Stomach smooth muscle (tissue), 2 donors: ENCODE data around the gene KIAA1671.

Experiments used
- H3K27ac ChIP-seq: one replicate; pipeline ENCODE4 v1.7.0; 2013; ENCODE audit warnings: mild to moderate bottlenecking, low read length, inconsistent platforms
- H3K27me3 ChIP-seq, 2 donors: one replicate each; pipeline ENCODE4 v1.7.0; 2013; ENCODE audit warnings: low read length in 2 of 2; ENCODE audit not compliant: insufficient read depth in 2 of 2, control insufficient read depth in 1 of 2
- H3K36me3 ChIP-seq, 2 donors: one replicate each; pipeline ENCODE4 v1.7.0; 2013; ENCODE audit warnings: low read length in 2 of 2; ENCODE audit not compliant: control insufficient read depth in 2 of 2, insufficient read depth in 2 of 2
- H3K4me1 ChIP-seq: one replicate; pipeline ENCODE4 v1.7.0; 2013; ENCODE audit warnings: low read length; ENCODE audit not compliant: control insufficient read depth, insufficient read depth
- H3K4me3 ChIP-seq, 2 donors: one replicate each; pipeline ENCODE4 v1.7.0; 2013; ENCODE audit warnings: low read length in 2 of 2
- H3K9ac ChIP-seq, 2 donors: one replicate each; pipeline ENCODE4 v1.7.0; 2013; ENCODE audit warnings: low read length in 2 of 2, mild to moderate bottlenecking in 1 of 2
- H3K9me3 ChIP-seq, 2 donors: one replicate each; pipeline ENCODE4 v1.7.0; 2013; ENCODE audit warnings: low read length in 2 of 2; ENCODE audit not compliant: control insufficient read depth in 2 of 2
- donor health status: healthy.
- donor health status: Pancreatic carcinoma.

KIAA1671 gene

DNA sequence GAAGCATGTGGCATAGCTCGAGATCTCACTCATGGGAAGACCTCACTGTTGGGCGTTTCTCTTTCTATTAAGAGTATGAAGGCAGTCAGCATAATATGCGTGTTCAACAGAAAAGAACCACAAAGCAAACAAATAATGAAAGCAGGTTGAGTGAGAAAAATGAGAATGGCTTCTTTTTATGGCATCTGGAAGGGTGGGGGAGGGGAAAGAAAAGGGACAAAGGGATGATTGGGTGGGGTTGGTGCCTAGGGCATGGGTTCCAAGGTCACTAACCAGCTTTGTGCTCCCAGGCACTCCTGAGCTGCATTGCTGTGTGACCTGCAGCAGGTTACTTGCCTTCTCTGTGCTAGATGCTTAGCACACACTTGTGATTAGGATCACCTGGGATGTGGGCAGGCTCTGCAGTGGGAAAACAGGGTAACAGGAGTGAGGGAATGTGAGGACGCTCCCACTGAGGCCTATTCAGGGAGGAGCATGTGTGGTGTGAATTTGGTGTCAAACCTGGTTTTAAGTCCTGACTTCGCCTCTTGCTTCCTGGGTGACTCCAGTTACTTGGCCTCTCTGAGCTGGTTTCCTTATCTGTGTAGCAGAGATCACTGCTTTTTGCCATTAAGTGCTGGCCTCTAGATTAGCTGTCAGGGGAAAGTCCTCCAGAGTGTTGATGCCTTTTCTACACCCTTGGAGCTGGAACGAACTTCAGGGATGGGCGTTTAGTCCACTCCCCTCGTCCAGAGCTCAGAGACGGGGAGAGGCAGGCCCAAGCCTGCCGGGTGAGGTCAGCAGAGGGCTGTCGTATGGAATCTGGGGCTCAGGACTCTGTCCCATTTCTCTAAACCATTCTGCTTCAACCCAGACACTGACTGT lies 74.8 kb downstream of the KIAA1671 start:
- no peaks in the 10 kb centered on the region for H3K9me3 ChIP-seq
- H3K9ac ChIP-seq, result no peak overlapping the region
- no peak overlapping the region for H3K27ac ChIP-seq

GRCh38 chr22:25027959-25028840 lies 75.7 kb downstream of the KIAA1671 start:
- H3K27ac ChIP-seq, result no peak overlapping the region
- H3K9ac ChIP-seq, result no peak overlapping the region
- no peak overlapping the region for H3K4me3 ChIP-seq
- H3K36me3 ChIP-seq, result no peaks in the 10 kb centered on the region
- peaks cover 3% of the 10 kb centered on the region for H3K4me1 ChIP-seq
- no peaks in the 10 kb centered on the region for H3K27me3 ChIP-seq
- H3K9me3 ChIP-seq, result no peaks in the 10 kb centered on the region

More for the DNA sequence above, 74.8 kb downstream of the KIAA1671 start:
- Histone ChIP-seq H3K36me3 (no peaks in the 10 kb centered on the region), H3K4me3 (no peak overlapping the region), H3K27me3 (no peaks in the 10 kb centered on the region), H3K4me1 (peaks cover 3% of the 10 kb centered on the region)

- Histone ChIP-seq H3K27ac (no peak overlapping the region), H3K4me1 (peaks cover 3% of the 10 kb centered on the region), H3K27me3 (no peaks in the 10 kb centered on the region), H3K9me3 (no peaks in the 10 kb centered on the region), H3K4me3 (no peak overlapping the region), H3K9ac (no peak overlapping the region), H3K36me3 (no peaks in the 10 kb centered on the region)
Measured at GRCh38 chr22:25028841-25029141, 76.3 kb downstream of the KIAA1671 start.

DNA sequence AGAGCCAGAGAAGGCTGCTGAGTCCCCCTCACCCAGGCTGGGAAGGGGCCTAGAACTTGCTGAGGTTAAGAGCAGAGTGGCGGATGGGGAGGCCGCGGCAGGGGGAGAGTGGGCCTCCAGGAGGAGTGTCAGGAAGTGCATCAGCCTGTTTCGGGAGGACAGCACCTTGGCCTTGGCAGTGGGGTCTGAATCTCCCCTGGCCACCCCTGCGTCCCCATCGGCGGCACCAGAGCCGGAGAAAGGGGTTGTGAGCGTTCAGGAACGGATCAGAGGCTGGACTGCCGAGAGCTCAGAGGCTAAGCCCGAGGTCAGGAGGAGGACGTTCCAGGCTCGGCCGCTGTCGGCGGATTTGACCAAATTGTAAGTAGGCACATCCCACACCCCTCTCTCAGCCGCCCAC lies 76.7 kb downstream of the KIAA1671 start:
- H3K4me1 ChIP-seq, result peaks cover 3% of the 10 kb centered on the region
- no peak overlapping the region for H3K27ac ChIP-seq
- no peak overlapping the region for H3K4me3 ChIP-seq
- H3K27me3 ChIP-seq, result no peaks in the 10 kb centered on the region
- H3K36me3 ChIP-seq, result no peaks in the 10 kb centered on the region
- H3K9ac ChIP-seq, result no peak overlapping the region
- H3K9me3 ChIP-seq, result no peaks in the 10 kb centered on the region

DNA sequence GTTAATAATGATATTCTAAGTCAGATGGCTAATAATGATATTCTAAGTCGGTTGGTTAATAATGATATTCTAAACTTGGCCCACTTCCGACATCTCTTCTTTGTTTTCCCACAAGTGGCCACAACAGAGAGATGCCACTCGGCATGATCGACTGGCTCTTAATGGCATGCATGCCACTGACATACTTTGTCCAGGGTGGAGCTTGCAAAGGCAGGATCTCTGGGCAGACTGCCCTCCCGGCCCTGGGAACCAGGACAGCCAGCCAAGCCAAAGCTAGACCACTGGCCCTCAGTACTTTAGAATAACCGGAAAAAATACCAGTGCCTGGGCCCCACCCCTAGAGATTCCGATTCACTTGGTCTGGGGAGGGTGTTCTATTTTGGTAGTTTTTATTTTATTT lies 78.1 kb downstream of the KIAA1671 start:
- no peaks in the 10 kb centered on the region for H3K9me3 ChIP-seq
- no peak overlapping the region for H3K9ac ChIP-seq
- H3K4me3 ChIP-seq, result no peak overlapping the region
- H3K27ac ChIP-seq, result no peak overlapping the region
- H3K36me3 ChIP-seq, result no peaks in the 10 kb centered on the region
- H3K4me1 ChIP-seq, result peaks cover 3% of the 10 kb centered on the region
- H3K27me3 ChIP-seq, result no peaks in the 10 kb centered on the region

GRCh38 chr22:25032066-25032465 lies 79.5 kb downstream of the KIAA1671 start:
- Histone ChIP-seq H3K4me3 (no peak overlapping the region), H3K27ac (no peak overlapping the region), H3K27me3 (no peaks in the 10 kb centered on the region), H3K9ac (no peak overlapping the region), H3K36me3 (no peaks in the 10 kb centered on the region), H3K4me1 (no peaks in the 10 kb centered on the region), H3K9me3 (no peaks in the 10 kb centered on the region)

DNA sequence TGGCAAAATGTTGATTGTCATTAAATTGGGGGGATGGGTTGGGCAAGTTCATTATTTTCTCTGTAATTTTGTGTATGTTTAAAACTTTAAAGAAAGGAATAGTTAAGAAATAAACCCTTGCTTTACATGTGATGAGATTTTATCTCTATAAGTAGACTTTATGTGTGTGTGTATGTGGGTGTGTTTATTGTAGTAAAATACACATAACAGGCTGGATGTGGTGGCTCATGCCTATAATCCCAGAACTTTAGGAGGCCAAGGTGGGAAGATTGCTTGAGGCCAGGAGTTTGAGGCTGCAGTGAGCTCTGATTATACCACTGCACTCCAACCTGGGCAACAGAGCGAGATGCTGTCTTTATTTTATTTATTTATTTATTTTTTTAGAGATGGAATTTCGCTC lies 83.2 kb downstream of the KIAA1671 start:
- Histone ChIP-seq H3K36me3 (peaks cover 0 to 3% of the 10 kb centered on the region in 2 donors), H3K4me3 (no peak overlapping the region), H3K27me3 (no peaks in the 10 kb centered on the region), H3K4me1 (no peaks in the 10 kb centered on the region), H3K9me3 (no peaks in the 10 kb centered on the region), H3K27ac (no peak overlapping the region), H3K9ac (no peak overlapping the region)

- Histone ChIP-seq H3K9me3 (no peaks in the 10 kb centered on the region), H3K27ac (no peak overlapping the region), H3K36me3 (peaks cover 0 to 3% of the 10 kb centered on the region in 2 donors), H3K27me3 (no peaks in the 10 kb centered on the region), H3K4me3 (no peak overlapping the region), H3K9ac (no peak overlapping the region), H3K4me1 (no peaks in the 10 kb centered on the region)
Measured at GRCh38 chr22:25038239-25038638, 85.7 kb downstream of the KIAA1671 start.

DNA sequence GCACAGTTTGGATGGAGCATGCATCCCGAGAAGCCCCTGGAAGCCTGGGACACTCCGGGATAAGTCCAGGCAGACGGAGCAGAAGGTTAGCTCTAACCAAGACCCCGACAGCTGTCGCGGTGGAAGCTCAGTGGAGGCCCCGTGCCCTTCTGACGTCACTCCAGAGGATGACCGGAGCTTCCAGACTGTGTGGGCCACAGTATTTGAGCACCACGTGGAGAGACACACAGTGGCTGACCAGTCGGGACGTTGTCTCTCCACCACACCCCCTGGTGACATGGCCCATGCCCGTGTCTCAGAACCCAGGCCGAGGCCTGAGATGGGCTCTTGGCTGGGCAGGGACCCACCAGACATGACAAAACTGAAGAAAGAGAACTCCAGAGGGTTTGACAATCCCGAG lies 86.3 kb downstream of the KIAA1671 start:
- Histone ChIP-seq H3K27ac (no peak overlapping the region), H3K4me3 (no peak overlapping the region), H3K9me3 (no peaks in the 10 kb centered on the region), H3K4me1 (no peaks in the 10 kb centered on the region), H3K9ac (no peak overlapping the region), H3K36me3 (peaks cover 0 to 3% of the 10 kb centered on the region in 2 donors), H3K27me3 (no peaks in the 10 kb centered on the region)

- Histone ChIP-seq H3K9ac (no peak overlapping the region), H3K4me1 (peaks cover 3% of the 10 kb centered on the region), H3K27me3 (no peaks in the 10 kb centered on the region), H3K9me3 (no peaks in the 10 kb centered on the region), H3K27ac (no peak overlapping the region), H3K36me3 (peaks cover 0 to 3% of the 10 kb centered on the region in 2 donors), H3K4me3 (no peak overlapping the region)
Measured at GRCh38 chr22:25039255-25039654, 86.7 kb downstream of the KIAA1671 start.

- Histone ChIP-seq H3K9me3 (no peaks in the 10 kb centered on the region), H3K36me3 (peaks cover 0 to 3% of the 10 kb centered on the region in 2 donors), H3K4me1 (peaks cover 7% of the 10 kb centered on the region), H3K4me3 (no peak overlapping the region), H3K27me3 (no peaks in the 10 kb centered on the region), H3K27ac (no peak overlapping the region), H3K9ac (no peak overlapping the region)
Measured at GRCh38 chr22:25039754-25040153, 87.2 kb downstream of the KIAA1671 start.
